NCI-H128 (cell line): Measurements from ENCODE around the gene ALDOC.
"Not testable (repeated sequence)": the region's sequence is repeated elsewhere in the genome, so short reads cannot be mapped to it uniquely, and the experiment has no call there.

Source experiments
- DNase-seq: peaks from one replicate; lab custom pipeline; 2025; ENCODE audit not compliant: unreplicated experiment; lab: John Stamatoyannopoulos, UW

ALDOC gene

GRCh38 chr17:28576758-28577465, at the start of gene ALDOC:
ALDOC (minus strand) TSS chr17:28576895; CDS start chr17:28575532, 1,363 bp downstream.
- peak; percentile 90 for DNase-seq

GRCh38 chr17:28624148-28624547, 47.5 kb upstream of the ALDOC start:
- DNase-seq: no peak

GRCh38 chr17:28623696-28624095, 47.0 kb upstream of the ALDOC start:
- no peak for DNase-seq

- DNase-seq: no peak
These were observed 45.5 kb upstream of the ALDOC start for GRCh38 chr17:28622186-28622585.

- no peak for DNase-seq
These were observed 43.3 kb upstream of the ALDOC start for GRCh38 chr17:28620010-28620409.

- DNase-seq: no peak
These were observed 41.8 kb upstream of the ALDOC start for GRCh38 chr17:28618464-28618863.

GRCh38 chr17:28616281-28616680, 39.6 kb upstream of the ALDOC start:
- no peak for DNase-seq

GRCh38 chr17:28615260-28615940, 38.7 kb upstream of the ALDOC start:
- DNase-seq: no peak

GRCh38 chr17:28613931-28614381, 37.3 kb upstream of the ALDOC start, which contains the start of gene RSKR:
RSKR (minus strand) TSS chr17:28614185; CDS start chr17:28614161, 24 bp downstream.
- no peak for DNase-seq

GRCh38 chr17:28612936-28613872, 36.5 kb upstream of the ALDOC start:
- no peak for DNase-seq

GRCh38 chr17:28612531-28612930, 35.8 kb upstream of the ALDOC start:
- no peak for DNase-seq

- DNase-seq: no peak
These were observed 33.7 kb upstream of the ALDOC start for GRCh38 chr17:28610376-28610775.

GRCh38 chr17:28604031-28604430, 27.3 kb upstream of the ALDOC start:
- DNase-seq: not testable (repeated sequence)

- no peak for DNase-seq
These were observed 22.9 kb upstream of the ALDOC start for GRCh38 chr17:28599311-28600184.

- DNase-seq: peak; percentile 79
These were observed 22.2 kb upstream of the ALDOC start, which contains the start of gene SPAG5 for GRCh38 chr17:28598799-28599310. SPAG5 (minus strand) TSS chr17:28599025; CDS start chr17:28598946, 79 bp downstream.

GRCh38 chr17:28598389-28598788, 21.7 kb upstream of the ALDOC start:
- no peak for DNase-seq

GRCh38 chr17:28597606-28598383, 21.1 kb upstream of the ALDOC start:
- DNase-seq: no peak

GRCh38 chr17:28592260-28592659, 15.6 kb upstream of the ALDOC start:
- no peak for DNase-seq

GRCh38 chr17:28585851-28586250, 9.2 kb upstream of the ALDOC start:
- no peak for DNase-seq
